UCSD-AML1 (cell line): ENCODE measurements around the gene ATP2B2.

ENCODE experiments used
- DNase-seq: peaks from one replicate; lab custom pipeline; 2025; ENCODE audit not compliant: unreplicated experiment; lab: John Stamatoyannopoulos, UW

The ATP2B2 gene

DNA sequence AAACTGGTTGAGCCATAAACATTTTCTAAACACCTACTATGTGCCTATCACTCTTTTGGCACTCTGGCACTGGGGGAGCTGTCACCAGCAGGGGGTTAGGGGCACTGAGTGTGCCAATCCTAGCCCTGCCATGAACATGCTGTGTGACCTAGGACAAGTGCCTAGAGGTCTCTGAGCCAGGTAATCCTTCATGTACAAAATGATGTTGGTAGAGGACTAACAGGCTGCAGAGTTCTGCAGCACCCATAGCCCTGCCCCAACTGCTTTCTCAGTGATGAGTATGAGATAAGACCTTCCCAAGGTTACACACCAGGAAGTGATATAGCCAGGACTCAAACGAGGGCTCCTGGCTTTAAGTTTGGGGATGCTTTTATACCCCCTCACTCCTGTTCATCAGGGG is 99.6 kb downstream of the ATP2B2 start:
- DNase-seq = no peak

GRCh38 chr3:10404876-10405275 is 100.5 kb downstream of the ATP2B2 start:
- DNase-seq = no peak

DNA sequence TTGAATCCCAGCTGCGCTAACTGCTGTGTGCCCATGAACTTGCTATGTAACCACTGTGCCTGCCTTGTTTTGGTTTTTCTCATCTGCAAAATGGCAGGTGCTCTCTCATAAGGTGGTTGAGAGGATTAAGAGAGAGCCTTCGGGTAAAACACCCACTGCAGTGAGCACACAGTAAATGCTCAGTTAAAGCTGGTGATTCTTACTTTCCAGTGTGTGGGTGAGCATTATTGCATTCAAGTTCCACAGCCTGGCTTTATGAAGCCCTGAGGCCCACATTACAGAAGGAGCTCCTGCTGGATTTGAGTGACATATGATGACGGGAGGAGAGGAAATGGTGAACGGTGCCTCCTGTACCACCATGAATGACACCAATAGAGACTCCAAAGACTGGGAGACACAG is 101.0 kb downstream of the ATP2B2 start:
- no peak for DNase-seq

DNA sequence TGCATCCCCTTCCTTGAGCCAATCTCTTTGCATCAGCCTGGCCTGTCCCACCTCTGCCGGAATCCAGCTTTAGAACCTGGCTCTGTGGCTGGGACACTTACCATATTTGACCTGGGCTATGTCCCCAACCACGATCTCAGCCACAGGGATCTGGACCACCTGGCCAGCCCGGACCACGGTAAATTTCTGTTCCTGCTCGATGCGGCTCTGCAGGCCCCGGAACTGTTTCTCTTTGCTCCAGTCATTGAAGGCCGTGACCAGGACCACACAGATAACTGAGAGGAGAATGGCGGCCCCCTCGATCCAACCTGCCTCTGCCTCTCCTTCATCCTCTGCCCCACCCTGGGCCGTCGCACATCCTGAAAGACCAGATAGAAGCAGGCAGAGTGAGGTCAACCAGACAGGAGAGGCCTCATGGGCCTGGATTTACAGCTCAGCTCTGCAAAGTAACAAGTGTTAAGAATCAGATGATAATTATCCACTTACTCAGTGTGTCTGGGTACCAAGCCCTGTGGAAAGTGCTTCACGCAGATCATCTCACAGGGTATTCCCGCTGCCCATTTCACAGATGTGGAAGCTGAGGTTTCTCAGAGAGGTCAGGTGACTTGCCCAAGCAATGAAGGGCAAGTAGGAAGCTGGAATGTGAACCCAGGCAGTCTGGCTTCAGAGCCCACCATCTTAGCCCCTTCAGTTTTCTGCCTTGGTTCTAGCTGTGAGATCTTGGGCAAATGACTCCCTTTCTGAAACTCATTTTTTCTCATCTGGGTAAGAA is 103.2 kb downstream of the ATP2B2 start:
- no peak for DNase-seq

DNA sequence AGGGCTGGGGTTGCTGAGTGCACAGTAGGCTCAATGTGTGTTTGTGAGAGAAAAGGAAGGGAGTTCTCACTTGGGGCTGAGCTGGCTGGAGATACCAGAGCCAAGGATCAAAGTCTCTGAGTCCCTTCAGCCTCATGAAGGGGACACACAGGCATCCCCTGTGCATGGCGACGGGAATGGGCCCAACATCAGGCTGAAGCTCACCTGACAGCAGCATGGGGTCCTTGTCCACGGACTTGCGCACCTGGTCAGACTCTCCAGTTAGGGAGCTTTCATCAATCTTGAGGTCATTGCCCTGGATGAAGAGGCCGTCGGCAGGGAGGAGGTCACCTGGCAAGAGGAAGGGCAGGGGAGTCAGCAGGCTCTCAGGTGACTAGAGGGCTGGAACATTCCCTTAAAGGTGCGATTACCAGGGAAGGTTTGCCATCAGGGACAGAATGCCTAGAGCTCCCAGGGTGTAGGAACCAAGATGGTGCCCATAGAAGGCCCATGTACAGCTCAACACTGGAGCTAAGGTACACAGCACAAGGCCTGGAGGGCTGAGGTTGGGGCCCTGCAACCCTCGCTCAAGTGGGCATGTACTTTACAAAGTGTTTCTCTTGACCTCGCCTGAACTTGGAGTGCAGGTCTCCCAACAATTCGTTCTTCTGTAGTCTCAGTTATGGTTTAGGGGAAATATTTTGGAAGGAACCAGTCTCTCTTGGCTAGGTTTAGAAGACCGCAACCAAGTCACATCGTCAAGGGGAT is 104.5 kb downstream of the ATP2B2 start:
- no peak for DNase-seq

GRCh38 chr3:10400050-10400748 is 105.2 kb downstream of the ATP2B2 start:
- DNase-seq = no peak

DNA sequence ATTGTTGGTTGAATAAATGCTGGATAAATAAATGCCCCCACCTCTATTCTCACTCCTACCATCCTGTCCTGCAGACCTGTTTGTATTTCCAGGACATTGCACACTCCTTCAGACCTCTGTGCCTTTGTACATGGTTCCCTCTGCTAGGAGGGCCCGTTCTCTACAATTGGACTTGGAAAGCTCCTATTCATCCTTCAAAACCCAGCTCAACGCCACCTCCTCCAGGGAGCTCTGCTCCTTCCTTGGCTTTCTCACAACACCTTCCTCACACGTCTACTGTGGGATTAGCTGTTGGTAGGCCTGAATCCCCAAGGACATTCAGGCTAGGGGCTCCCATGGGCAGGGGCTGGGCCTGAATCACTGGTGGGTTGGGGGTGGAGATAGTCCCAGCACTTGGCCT is 105.8 kb downstream of the ATP2B2 start:
- DNase-seq = no peak

- no peak for DNase-seq
These were observed 107.0 kb downstream of the ATP2B2 start for GRCh38 chr3:10398341-10398740.

DNA sequence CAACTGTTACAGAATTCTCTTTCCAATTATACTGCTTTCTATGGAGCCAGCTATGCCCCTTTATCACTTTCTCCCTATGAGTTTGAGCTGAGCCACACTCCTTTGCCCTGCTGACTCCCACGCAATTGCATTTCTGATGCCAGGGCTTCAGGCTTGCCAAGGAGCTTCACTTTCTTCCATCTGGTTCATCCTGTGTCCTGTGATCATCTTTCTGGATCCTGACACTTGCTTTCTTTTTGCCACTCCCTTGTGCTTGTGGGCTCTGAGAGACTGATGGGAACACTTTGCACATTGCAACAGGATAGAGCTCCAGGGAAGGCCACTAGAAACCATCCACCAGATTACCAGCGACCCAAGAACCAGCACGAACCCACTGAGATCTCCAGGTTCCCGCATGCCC is 107.5 kb downstream of the ATP2B2 start:
- no peak for DNase-seq

DNA sequence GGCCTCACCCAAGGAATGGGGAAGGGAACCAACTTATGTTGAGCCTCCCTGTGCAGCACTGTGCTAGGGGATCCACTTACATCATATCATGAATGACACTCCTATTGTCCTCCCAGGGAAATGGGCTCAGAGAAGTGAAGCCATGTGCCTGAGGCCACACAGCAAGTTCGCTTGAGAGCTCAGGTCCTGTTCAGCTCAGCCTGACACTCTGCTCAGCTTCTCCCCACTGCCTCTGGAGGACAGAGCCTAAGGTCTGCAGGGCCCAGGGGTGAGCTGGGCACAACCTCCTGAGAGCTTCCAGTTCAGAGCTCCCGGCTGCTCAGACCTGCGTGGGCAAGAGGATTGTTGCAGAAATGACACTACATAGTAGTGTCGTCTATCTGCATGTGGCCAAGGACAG is 108.5 kb downstream of the ATP2B2 start:
- no peak for DNase-seq

GRCh38 chr3:10396083-10396482 is 109.3 kb downstream of the ATP2B2 start:
- no peak for DNase-seq

GRCh38 chr3:10395671-10396070 is 109.7 kb downstream of the ATP2B2 start:
- DNase-seq = no peak

GRCh38 chr3:10395196-10395595 is 110.2 kb downstream of the ATP2B2 start:
- no peak for DNase-seq

GRCh38 chr3:10394491-10395025 is 110.8 kb downstream of the ATP2B2 start:
- no peak for DNase-seq

- no peak for DNase-seq
These were observed 111.9 kb downstream of the ATP2B2 start for GRCh38 chr3:10393514-10393913.

DNA sequence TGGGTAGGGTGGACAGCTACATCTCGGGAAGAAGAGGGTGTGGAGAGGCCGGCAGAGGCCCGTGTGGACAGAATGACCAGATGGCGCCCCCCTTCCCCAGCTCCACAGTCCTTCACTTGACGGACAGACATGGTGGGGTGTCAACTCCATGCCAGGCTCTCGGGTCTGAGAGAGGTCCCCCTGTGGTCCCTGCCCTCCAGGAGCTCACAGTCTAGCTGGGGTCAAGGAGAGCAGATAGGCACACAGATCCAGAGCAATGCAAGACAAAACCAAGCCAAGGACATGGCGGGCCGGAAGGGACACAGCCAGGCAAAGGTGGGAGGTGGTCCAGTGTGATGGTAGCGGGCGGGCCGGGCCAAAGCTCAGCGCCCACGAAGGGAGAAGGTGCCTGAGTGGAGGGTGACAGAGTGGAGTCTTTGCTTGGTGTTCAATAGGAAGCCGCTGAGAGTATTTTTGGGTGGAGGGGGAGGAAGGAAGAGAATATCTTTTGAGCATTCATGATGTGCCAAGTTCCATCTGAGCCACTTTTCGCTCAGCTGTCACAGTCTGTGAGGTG is 112.4 kb downstream of the ATP2B2 start:
- DNase-seq = no peak

- DNase-seq = no peak
These were observed 113.1 kb downstream of the ATP2B2 start for GRCh38 chr3:10392244-10392643.

GRCh38 chr3:10391391-10391790 is 114.0 kb downstream of the ATP2B2 start:
- no peak for DNase-seq

GRCh38 chr3:10390641-10391373 is 114.6 kb downstream of the ATP2B2 start:
- DNase-seq = no peak

- DNase-seq = no peak
These were observed 115.4 kb downstream of the ATP2B2 start for GRCh38 chr3:10389995-10390394.

GRCh38 chr3:10389339-10389738 is 116.0 kb downstream of the ATP2B2 start:
- no peak for DNase-seq
